Esophagus (tissue), 2 donors: ENCODE measurements around the gene HOXA11. TPM values are rescaled to one million over a fixed set of nuclear protein-coding genes. Genes with fewer than 3 reads are reported as not detected.
A peak's percentile ranks its signal among the peaks of the same experiment; 100 is the strongest.

Source experiments
- H3K27ac ChIP-seq, 2 donors: one replicate each; pipeline ENCODE4 v1.5.1; 2013; ENCODE audit warnings: low read depth in 2 of 2, mild to moderate bottlenecking in 2 of 2, inconsistent platforms in 1 of 2, low read length in 1 of 2, moderate library complexity in 1 of 2
- H3K27me3 ChIP-seq, 2 donors: one replicate each; pipeline ENCODE4 v1.6.1; 2013; ENCODE audit warnings: low read length in 2 of 2, control low read depth in 1 of 2, mild to moderate bottlenecking in 1 of 2; ENCODE audit not compliant: insufficient read depth in 2 of 2, control insufficient read depth in 1 of 2
- H3K36me3 ChIP-seq, 2 donors: one replicate each; pipeline ENCODE4 v1.6.1; 2013; ENCODE audit warnings: low read length in 1 of 2; ENCODE audit not compliant: control insufficient read depth in 2 of 2, insufficient read depth in 2 of 2
- H3K4me1 ChIP-seq, 2 donors: one replicate each; pipeline ENCODE4 v1.6.1; 2013; ENCODE audit warnings: low read length in 1 of 2; ENCODE audit not compliant: control insufficient read depth in 2 of 2, insufficient read depth in 2 of 2
- H3K4me3 ChIP-seq, 2 donors: one replicate each; pipeline ENCODE4 v1.5.1; 2013; ENCODE audit warnings: low read length in 2 of 2, mild to moderate bottlenecking in 2 of 2, low read depth in 1 of 2, moderate library complexity in 1 of 2
- H3K9me3 ChIP-seq, 2 donors: one replicate each; pipeline ENCODE4 v1.6.1; 2013; ENCODE audit warnings: mild to moderate bottlenecking in 2 of 2, low read depth in 1 of 2, low read length in 1 of 2, moderate library complexity in 1 of 2; ENCODE audit not compliant: control insufficient read depth in 2 of 2, insufficient read depth in 1 of 2
- WGBS, 2 donors: extraction: QIAGEN DNeasy Blood & Tissue Kit; methylation state at CpG; one replicate each; pipeline ENCODE4 v1.1.7; 2013; 5-methylcytosine and 5-hydroxymethylcytosine counted together
- polyA plus RNA-seq, 2 donors: library from polyadenylated mRNA; stranded (reverse); fragments of 200-250 nt; gene quantifications; one replicate each; pipeline ENCODE4 v1.2.3, GENCODE V29; 2013
- donor health status: healthy with polysubstance abuse.
- donor health status: Bipolar disorder and iron deficiency.

The HOXA11 gene
- polyA plus RNA-seq, 2 donors, result not detected

DNA sequence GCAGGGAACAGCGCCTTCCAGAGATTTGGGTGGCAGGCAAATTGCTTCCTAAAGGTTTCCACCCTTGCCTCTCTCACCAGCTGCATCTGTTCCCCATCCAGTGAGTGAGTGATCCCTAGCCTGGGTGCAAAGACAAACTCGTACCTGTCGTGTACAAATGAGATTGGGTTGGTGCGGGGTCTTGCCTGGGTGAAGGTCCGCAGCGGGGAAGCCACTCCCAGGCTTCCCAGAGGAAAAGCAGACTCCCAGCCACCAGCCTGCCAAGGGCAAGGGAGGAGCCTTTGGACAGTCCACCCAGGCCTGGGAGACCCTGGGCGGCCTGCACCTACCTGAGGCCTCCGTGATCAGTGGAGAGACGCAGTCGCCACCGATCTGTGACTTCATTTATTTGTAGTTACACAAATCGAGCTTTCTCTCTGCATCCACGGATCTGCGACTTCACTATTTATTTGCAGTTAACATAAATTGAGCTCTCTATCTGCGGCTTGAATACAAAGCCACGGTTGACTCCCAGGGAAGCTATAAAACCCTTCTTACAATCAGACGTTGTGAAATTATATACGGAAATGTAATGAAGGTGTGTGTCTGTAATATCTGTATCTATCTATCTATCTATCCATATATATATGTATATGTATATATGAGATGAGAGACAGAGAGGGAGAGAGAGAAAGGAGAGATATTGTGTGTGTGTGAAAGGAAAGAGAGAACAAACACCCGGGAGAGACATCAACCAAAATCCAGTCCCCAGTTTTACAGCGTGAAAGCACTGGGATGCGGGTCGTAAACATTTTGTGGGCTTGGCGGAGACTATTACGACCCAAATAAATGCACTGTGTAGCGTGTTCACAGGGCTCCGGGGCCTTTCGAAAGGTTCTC lies 25.5 kb downstream of the HOXA11 start:
- H3K9me3 ChIP-seq, result peaks cover 0 to 5% of the 10 kb centered on the region in 2 donors
- H3K4me3 ChIP-seq, result no peak overlapping the region
- 59 to 79% methylated on average over 27 of the region's 27 CpGs for WGBS, 2 donors
- H3K4me1 ChIP-seq, result peaks cover 8 to 9% of the 10 kb centered on the region in 2 donors
- H3K27ac ChIP-seq, result no peak overlapping the region
- H3K36me3 ChIP-seq, result no peaks in the 10 kb centered on the region
- peaks cover 4 to 37% of the 10 kb centered on the region in 2 donors for H3K27me3 ChIP-seq

- no peak overlapping the region for H3K27ac ChIP-seq
- H3K27me3 ChIP-seq, result peaks cover 4 to 36% of the 10 kb centered on the region in 2 donors
Observed at GRCh38 chr7:27158436-27159265, 26.4 kb downstream of the HOXA11 start.

DNA sequence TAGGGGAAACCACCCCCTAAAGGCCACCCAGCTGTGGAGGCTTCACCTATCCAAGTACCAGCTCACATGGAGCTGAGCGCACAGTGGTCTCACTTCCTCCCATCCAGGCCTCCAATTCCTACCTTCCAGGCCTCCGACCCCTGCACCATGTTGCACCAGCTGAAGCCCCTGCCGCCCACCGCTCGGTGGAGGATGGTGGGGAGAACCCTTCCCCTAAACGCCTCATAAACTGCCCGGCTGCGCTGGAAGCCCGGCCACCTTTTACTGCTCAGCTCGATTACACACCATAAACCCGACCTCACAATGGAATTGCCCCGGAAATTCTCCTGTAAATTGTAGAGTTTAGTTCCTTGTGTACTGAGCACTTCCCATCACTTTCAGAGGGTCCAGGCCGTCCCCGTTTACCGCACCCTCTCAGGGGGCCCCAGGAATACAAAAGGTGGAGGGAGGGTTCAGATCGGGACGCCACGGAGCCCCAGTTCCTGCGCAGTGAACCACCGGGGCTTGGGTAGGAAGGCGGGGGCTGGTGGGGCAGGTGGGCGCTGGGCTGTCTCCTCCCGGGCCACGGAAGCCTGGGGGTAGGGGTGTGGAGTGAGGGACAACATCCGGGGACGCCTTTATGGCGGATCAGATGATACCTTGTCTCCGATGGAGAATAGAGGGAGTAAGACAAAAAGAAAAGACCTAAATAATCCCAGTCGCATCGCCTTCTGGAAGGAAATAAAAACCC lies 27.2 kb downstream of the HOXA11 start:
- Histone ChIP-seq H3K4me1 (peaks cover 8 to 9% of the 10 kb centered on the region in 2 donors), H3K4me3 (no peak overlapping the region), H3K36me3 (no peaks in the 10 kb centered on the region)

More at GRCh38 chr7:27158436-27159265, 26.4 kb downstream of the HOXA11 start:
- 33 to 54% methylated on average over 35 of the region's 35 CpGs for WGBS, 2 donors
- Histone ChIP-seq H3K36me3 (no peaks in the 10 kb centered on the region), H3K4me1 (peaks cover 8 to 9% of the 10 kb centered on the region in 2 donors), H3K4me3 (no peak overlapping the region), H3K9me3 (peaks cover 0 to 5% of the 10 kb centered on the region in 2 donors)

GRCh38 chr7:27156916-27157701 lies 27.9 kb downstream of the HOXA11 start:
- WGBS, 2 donors, result 21 to 29% methylated on average over 29 to 30 of the region's 30 CpGs
- peaks cover 4 to 45% of the 10 kb centered on the region in 2 donors for H3K27me3 ChIP-seq
- H3K36me3 ChIP-seq, result no peaks in the 10 kb centered on the region
- H3K27ac ChIP-seq, result no peak overlapping the region
- peaks cover 0 to 5% of the 10 kb centered on the region in 2 donors for H3K9me3 ChIP-seq
- H3K4me1 ChIP-seq, result peaks cover 8 to 9% of the 10 kb centered on the region in 2 donors
- H3K4me3 ChIP-seq, result no peak overlapping the region

More for the DNA sequence above, 27.2 kb downstream of the HOXA11 start:
- no peak overlapping the region for H3K27ac ChIP-seq
- WGBS, 2 donors, result 19 to 38% methylated on average over 30 of the region's 30 CpGs
- H3K9me3 ChIP-seq, result peaks cover 0 to 5% of the 10 kb centered on the region in 2 donors
- H3K27me3 ChIP-seq, result peaks cover 4 to 40% of the 10 kb centered on the region in 2 donors

- H3K36me3 ChIP-seq, result no peaks in the 10 kb centered on the region
- H3K27me3 ChIP-seq, result peaks cover 4 to 43% of the 10 kb centered on the region in 2 donors
- WGBS, 2 donors, result 3 to 6% methylated on average over 32 to 33 of the region's 33 CpGs
- H3K4me1 ChIP-seq, result peaks cover 8 to 12% of the 10 kb centered on the region in 2 donors
- peak within 1 kb of the TSS in 1 of 2 donors; percentile 14 for H3K27ac ChIP-seq
- H3K9me3 ChIP-seq, result peaks cover 0 to 5% of the 10 kb centered on the region in 2 donors
- H3K4me3 ChIP-seq, result peak within 1 kb of the TSS; percentile 49 to 53
Observed at GRCh38 chr7:27156508-27156898, 28.5 kb downstream of the HOXA11 start, which contains the start of gene HOXA7. HOXA7 (minus strand) TSS chr7:27156675; CDS start chr7:27156545, 130 bp downstream.

- Histone ChIP-seq H3K36me3 (no peaks in the 10 kb centered on the region), H3K4me3 (peak overlapping the region; percentile 49 to 53), H3K9me3 (peaks cover 0 to 5% of the 10 kb centered on the region in 2 donors), H3K4me1 (peaks cover 8 to 15% of the 10 kb centered on the region in 2 donors), H3K27ac (peak overlapping the region in 1 of 2 donors; percentile 14), H3K27me3 (peaks cover 4 to 41% of the 10 kb centered on the region in 2 donors)
- WGBS, 2 donors, result 4 to 7% methylated on average over 58 to 63 of the region's 63 CpGs
Observed at GRCh38 chr7:27155816-27156507, 29.1 kb downstream of the HOXA11 start.

DNA sequence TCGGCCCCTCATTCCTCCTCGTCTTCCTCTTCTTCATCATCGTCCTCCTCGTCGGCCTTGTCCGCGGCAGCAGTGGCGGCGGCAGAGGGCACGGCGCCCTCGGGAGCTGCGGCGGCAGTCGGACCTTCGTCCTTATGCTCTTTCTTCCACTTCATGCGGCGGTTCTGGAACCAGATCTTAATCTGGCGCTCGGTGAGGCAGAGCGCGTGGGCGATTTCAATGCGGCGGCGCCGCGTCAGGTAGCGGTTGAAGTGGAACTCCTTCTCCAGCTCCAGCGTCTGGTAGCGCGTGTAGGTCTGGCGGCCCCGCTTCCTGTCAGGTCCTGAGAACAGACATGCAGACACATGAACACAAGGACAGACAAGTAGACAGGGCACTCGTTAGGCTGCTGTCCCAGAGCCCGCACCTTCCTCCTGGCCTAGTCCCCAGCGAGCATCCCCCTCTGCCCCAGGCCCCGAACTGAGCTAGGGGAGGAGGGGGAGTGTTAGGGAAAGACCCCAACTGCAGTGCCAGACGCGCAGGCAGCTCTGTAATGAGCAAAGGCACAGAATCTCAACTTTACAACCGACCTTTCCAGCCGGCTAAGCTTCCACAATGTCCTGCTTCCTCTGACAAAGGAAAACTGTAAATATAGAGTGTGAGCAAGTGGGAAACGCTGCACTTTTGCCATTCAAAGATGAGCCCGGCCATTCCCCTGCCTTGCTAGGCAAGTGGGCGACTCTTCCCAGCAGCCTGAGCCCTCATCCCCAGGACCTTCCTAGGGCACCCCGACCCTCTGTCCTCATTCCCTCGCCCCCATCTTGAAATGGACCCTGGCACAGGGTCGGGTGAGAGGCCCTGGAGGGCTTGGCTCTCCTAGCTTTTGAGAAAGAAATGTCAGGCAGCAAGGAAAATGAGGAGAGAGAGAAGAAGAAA lies 29.9 kb downstream of the HOXA11 start:
- Histone ChIP-seq H3K27ac (no peak overlapping the region), H3K9me3 (peaks cover 0 to 5% of the 10 kb centered on the region in 2 donors), H3K36me3 (no peaks in the 10 kb centered on the region), H3K4me1 (peaks cover 4 to 18% of the 10 kb centered on the region in 2 donors), H3K4me3 (peak overlapping the region; percentile 18 to 49), H3K27me3 (peaks cover 4 to 41% of the 10 kb centered on the region in 2 donors)
- WGBS, 2 donors, result 8 to 15% methylated on average over 48 of the region's 48 CpGs
